Activated CD8-positive, alpha-beta memory T cell treated with anti-CD3 and anti-CD28 coated beads, Interleukin-2, amount 10 ng/mL, durations not matched to agents 7 days and 5 days (primary cell): ENCODE results near the gene AKAP12. TPM values are rescaled to one million over a fixed set of nuclear protein-coding genes. Genes with fewer than 3 reads are reported as not detected.

Experiments
- ATAC-seq: fragments of 150-1000 bp; cut with Tn5 transposase; one replicate; pipeline ENCODE4 v1.10.0; 2021; ENCODE audit warnings: moderate library complexity
- CTCF ChIA-PET: fragments of 350-600 bp; sonication (Branson Sonifier 250); formaldehyde crosslinking; loops from one replicate; lab custom pipeline; 2021; ENCODE audit warnings: antibody characterized with exemption; lab: Charles Lee
- DNase-seq: peaks from one replicate; pipeline ENCODE4 v3.0.0-alpha.2; 2020
- H3K27ac Mint-ChIP-seq: one replicate; pipeline ENCODE4 v1.8.0; 2021; ENCODE audit warnings: mild to moderate bottlenecking, mixed read lengths
- H3K27me3 Mint-ChIP-seq: one replicate; pipeline ENCODE4 v1.8.0; 2021; ENCODE audit warnings: mixed read lengths
- H3K36me3 Mint-ChIP-seq: one replicate; pipeline ENCODE4 v1.8.0; 2021; ENCODE audit warnings: mild to moderate bottlenecking, mixed read lengths
- H3K4me1 Mint-ChIP-seq: one replicate; pipeline ENCODE4 v1.8.0; 2021; ENCODE audit warnings: mixed read lengths
- H3K4me3 Mint-ChIP-seq: one replicate; pipeline ENCODE4 v1.8.0; 2021; ENCODE audit warnings: mild to moderate bottlenecking, moderate library complexity, mixed read lengths
- H3K9me3 Mint-ChIP-seq: one replicate; pipeline ENCODE4 v1.8.0; 2022; ENCODE audit warnings: low read depth, mixed read lengths
- total RNA-seq, 2 experiments: library from RNA; stranded (reverse); gene quantifications; one replicate each; pipeline ENCODE4 v1.2.3, GENCODE V29; 2021

Gene AKAP12
- total RNA-seq, 2 experiments from 2014 or later: 0.75 to 0.85 TPM

GRCh38 chr6:151219192-151219591 is 20.6 kb upstream of the AKAP12 start:
- Mint-ChIP-seq H3K4me1 (no peaks in the 10 kb centered on the region), H3K9me3 (no peaks in the 10 kb centered on the region), H3K27me3 (peaks cover 16% of the 10 kb centered on the region), H3K27ac (no peak overlapping the region), H3K36me3 (no peaks in the 10 kb centered on the region), H3K4me3 (no peak overlapping the region)
- no peak for DNase-seq
- no peak for ATAC-seq
- CTCF ChIA-PET: no interaction called here

- no peak for ATAC-seq
Measured at GRCh38 chr6:151224076-151224475, 15.7 kb upstream of the AKAP12 start.

GRCh38 chr6:151225919-151226318 is 13.8 kb upstream of the AKAP12 start:
- ATAC-seq: no peak
- CTCF ChIA-PET: no interaction called here
- Mint-ChIP-seq H3K36me3 (no peaks in the 10 kb centered on the region), H3K27me3 (peaks cover 11% of the 10 kb centered on the region), H3K4me3 (no peak overlapping the region), H3K9me3 (peaks cover 2% of the 10 kb centered on the region), H3K4me1 (peaks cover 11% of the 10 kb centered on the region), H3K27ac (no peak overlapping the region)
- DNase-seq: no peak

More at GRCh38 chr6:151224076-151224475, 15.7 kb upstream of the AKAP12 start:
- CTCF ChIA-PET: no interaction called here
- Mint-ChIP-seq H3K4me3 (no peak overlapping the region), H3K4me1 (peaks cover 2% of the 10 kb centered on the region), H3K9me3 (peaks cover 2% of the 10 kb centered on the region), H3K27me3 (peaks cover 8% of the 10 kb centered on the region), H3K36me3 (no peaks in the 10 kb centered on the region), H3K27ac (no peak overlapping the region)
- DNase-seq: no peak

- Mint-ChIP-seq H3K4me1 (peaks cover 11% of the 10 kb centered on the region), H3K36me3 (no peaks in the 10 kb centered on the region), H3K27me3 (peaks cover 22% of the 10 kb centered on the region), H3K9me3 (peaks cover 2% of the 10 kb centered on the region), H3K4me3 (no peak overlapping the region), H3K27ac (no peak overlapping the region)
- DNase-seq: no peak
- CTCF ChIA-PET: interaction anchor here (0.7 to 1.5 kb wide), 3 partner anchors 12 to 95 kb away, joined by 3 to 4 read pairs (median 3); no protein-coding TSS in a partner anchor
- ATAC-seq: no peak
Measured at GRCh38 chr6:151228788-151229400, 10.9 kb upstream of the AKAP12 start.

- H3K36me3 Mint-ChIP-seq: no peaks in the 10 kb centered on the region
- H3K27me3 Mint-ChIP-seq: peaks cover 20% of the 10 kb centered on the region
- H3K9me3 Mint-ChIP-seq: peaks cover 2% of the 10 kb centered on the region
- H3K27ac Mint-ChIP-seq: no peak overlapping the region
- no peak overlapping the region for H3K4me3 Mint-ChIP-seq
- ATAC-seq: peak; percentile 36
- peak; percentile 79 for DNase-seq
- CTCF ChIA-PET: interaction anchor here (0.7 to 1.5 kb wide), 3 partner anchors 11 to 94 kb away, joined by 3 to 4 read pairs (median 3); no protein-coding TSS in a partner anchor
- H3K4me1 Mint-ChIP-seq: peaks cover 11% of the 10 kb centered on the region
Measured at GRCh38 chr6:151229401-151230276, 10.1 kb upstream of the AKAP12 start.

GRCh38 chr6:151230277-151230577 is 9.5 kb upstream of the AKAP12 start:
- Mint-ChIP-seq H3K36me3 (no peaks in the 10 kb centered on the region), H3K4me3 (no peak overlapping the region), H3K9me3 (peaks cover 2% of the 10 kb centered on the region), H3K27me3 (peaks cover 19% of the 10 kb centered on the region), H3K27ac (no peak overlapping the region), H3K4me1 (peaks cover 11% of the 10 kb centered on the region)
- DNase-seq (no peak), ATAC-seq (no peak)
- CTCF ChIA-PET: no interaction called here

- Mint-ChIP-seq H3K9me3 (no peaks in the 10 kb centered on the region), H3K36me3 (no peaks in the 10 kb centered on the region), H3K4me1 (peaks cover 11% of the 10 kb centered on the region), H3K4me3 (no peak overlapping the region), H3K27me3 (peaks cover 38% of the 10 kb centered on the region), H3K27ac (no peak overlapping the region)
- DNase-seq (no peak), ATAC-seq (no peak)
- CTCF ChIA-PET: no interaction called here
Measured at GRCh38 chr6:151232899-151233298, 6.9 kb upstream of the AKAP12 start.

GRCh38 chr6:151233731-151234130 is 6.0 kb upstream of the AKAP12 start:
- H3K9me3 Mint-ChIP-seq: no peaks in the 10 kb centered on the region
- H3K36me3 Mint-ChIP-seq: no peaks in the 10 kb centered on the region
- no peak overlapping the region for H3K27ac Mint-ChIP-seq
- no peak for DNase-seq
- peaks cover 11% of the 10 kb centered on the region for H3K4me1 Mint-ChIP-seq
- H3K4me3 Mint-ChIP-seq: no peak overlapping the region
- CTCF ChIA-PET: no interaction called here
- ATAC-seq: no peak
- peaks cover 45% of the 10 kb centered on the region for H3K27me3 Mint-ChIP-seq

GRCh38 chr6:151236668-151237401 is 2.9 kb upstream of the AKAP12 start:
- Mint-ChIP-seq H3K27me3 (peaks cover 67% of the 10 kb centered on the region), H3K4me3 (no peak overlapping the region)

GRCh38 chr6:151240036-151240685 is 394 bp downstream of the AKAP12 start:
- CTCF ChIA-PET: interaction anchor here (0.9 to 1.2 kb wide), 4 partner anchors 11 to 91 kb away, joined by 3 to 4 read pairs (median 3); no protein-coding TSS in a partner anchor
- Mint-ChIP-seq H3K9me3 (no peaks in the 10 kb centered on the region), H3K4me1 (peaks cover 11% of the 10 kb centered on the region), H3K4me3 (peak overlapping the region; percentile 53), H3K36me3 (no peaks in the 10 kb centered on the region), H3K27me3 (peaks cover 80% of the 10 kb centered on the region), H3K27ac (no peak overlapping the region)
- DNase-seq (peak; percentile 45), ATAC-seq (peak; percentile 72)

More at GRCh38 chr6:151236668-151237401, 2.9 kb upstream of the AKAP12 start:
- DNase-seq (no peak), ATAC-seq (no peak)
- Mint-ChIP-seq H3K36me3 (no peaks in the 10 kb centered on the region), H3K4me1 (peaks cover 11% of the 10 kb centered on the region), H3K27ac (no peak overlapping the region), H3K9me3 (no peaks in the 10 kb centered on the region)
- CTCF ChIA-PET: no interaction called here

- Mint-ChIP-seq H3K9me3 (no peaks in the 10 kb centered on the region), H3K36me3 (no peaks in the 10 kb centered on the region), H3K4me3 (peak overlapping the region; percentile 12), H3K4me1 (peaks cover 11% of the 10 kb centered on the region), H3K27ac (no peak overlapping the region), H3K27me3 (peaks cover 80% of the 10 kb centered on the region)
- ATAC-seq (peak; percentile 59), DNase-seq (no peak)
- CTCF ChIA-PET: interaction anchor here (0.9 to 1.2 kb wide), 3 partner anchors 12 to 91 kb away, joined by 3 to 4 read pairs (median 3); no protein-coding TSS in a partner anchor
Measured at GRCh38 chr6:151240791-151241642, 1.2 kb downstream of the AKAP12 start.

- ATAC-seq (no peak), DNase-seq (no peak)
- Mint-ChIP-seq H3K27me3 (peaks cover 78% of the 10 kb centered on the region), H3K9me3 (no peaks in the 10 kb centered on the region), H3K36me3 (no peaks in the 10 kb centered on the region), H3K4me3 (no peak overlapping the region), H3K27ac (no peak overlapping the region), H3K4me1 (peaks cover 11% of the 10 kb centered on the region)
- CTCF ChIA-PET: interaction anchor here (0.5 kb wide), 1 partner anchor 13 kb away, joined by 3 read pairs; no protein-coding TSS in a partner anchor
Measured at GRCh38 chr6:151241853-151242252, 2.1 kb downstream of the AKAP12 start.
